HUES48 (cell line): ENCODE results near the gene IL1RAPL2.

Experiments
- H3K27ac ChIP-seq: one replicate; pipeline ENCODE4 v1.7.0; 2013; ENCODE audit warnings: low read depth, low read length, inconsistent platforms
- H3K27me3 ChIP-seq: 2 replicates; pipeline ENCODE4 v1.6.1; 2013; ENCODE audit warnings: mild to moderate bottlenecking, low read length; ENCODE audit not compliant: control insufficient read depth, insufficient read depth
- H3K36me3 ChIP-seq: 2 replicates; pipeline ENCODE4 v1.6.1; 2013; ENCODE audit warnings: low read length; ENCODE audit not compliant: control insufficient read depth, insufficient read depth
- H3K4me1 ChIP-seq: 2 replicates; pipeline ENCODE4 v1.6.1; 2013; ENCODE audit warnings: mild to moderate bottlenecking, low read length; ENCODE audit not compliant: control insufficient read depth, insufficient read depth
- H3K4me3 ChIP-seq: 2 replicates; pipeline ENCODE4 v1.5.1; 2013; ENCODE audit warnings: mild to moderate bottlenecking, low read depth, low read length
- H3K9ac ChIP-seq: 2 replicates; pipeline ENCODE4 v1.6.1; 2013; ENCODE audit warnings: mild to moderate bottlenecking, low read depth, low read length, moderate library complexity
- H3K9me3 ChIP-seq: 2 replicates; pipeline ENCODE4 v1.6.1; 2013; ENCODE audit warnings: low read length; ENCODE audit not compliant: control insufficient read depth, insufficient read depth

The IL1RAPL2 gene

DNA sequence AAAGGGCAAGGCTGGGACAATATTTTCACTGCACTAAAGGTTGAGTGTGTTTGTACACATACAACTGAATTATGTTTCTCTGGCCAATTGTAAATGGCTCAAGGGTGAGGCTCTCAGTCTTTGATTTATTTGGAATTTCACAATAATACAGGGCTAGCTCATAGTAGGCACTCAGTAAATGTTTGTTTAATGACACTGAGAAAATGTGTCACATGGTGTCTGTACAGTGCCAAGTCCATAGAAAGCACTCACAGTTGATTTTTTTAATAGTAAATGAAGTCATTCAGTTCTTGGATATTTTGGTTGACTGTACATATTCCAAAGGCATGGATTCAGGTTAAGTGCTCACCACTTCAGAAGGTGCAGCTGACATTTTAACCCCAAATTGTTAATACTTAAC, 176.4 kb downstream of the IL1RAPL2 start:
- no peak overlapping the region for H3K27ac ChIP-seq
- H3K4me1 ChIP-seq = peaks cover 18% of the 10 kb centered on the region
- no peak overlapping the region for H3K9ac ChIP-seq
- H3K27me3 ChIP-seq = no peaks in the 10 kb centered on the region; the same call in 1 of the 2 replicates
- H3K36me3 ChIP-seq = no peaks in the 10 kb centered on the region
- no peaks in the 10 kb centered on the region for H3K9me3 ChIP-seq
- no peak overlapping the region for H3K4me3 ChIP-seq

DNA sequence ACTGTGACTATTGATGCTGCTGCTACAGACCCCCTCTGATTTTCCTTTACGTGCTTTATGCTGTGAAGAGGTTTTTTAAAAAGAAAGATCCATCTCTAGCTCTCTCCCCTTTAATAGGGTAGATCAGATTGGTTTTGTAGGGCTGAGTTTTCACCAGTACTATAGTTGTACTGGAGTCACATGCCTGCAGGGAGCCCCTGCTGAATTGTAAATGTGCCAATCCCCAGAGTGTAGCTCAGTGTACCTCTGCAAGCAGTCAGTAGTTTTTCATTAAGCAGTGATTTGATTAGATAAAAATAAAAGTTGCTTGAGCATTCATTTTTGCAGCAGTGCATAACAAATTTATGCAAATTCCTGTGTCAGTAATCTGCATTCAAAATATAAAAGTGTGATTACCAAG, 179.2 kb downstream of the IL1RAPL2 start:
- Histone ChIP-seq H3K36me3 (no peaks in the 10 kb centered on the region), H3K9ac (no peak overlapping the region), H3K4me3 (no peak overlapping the region), H3K4me1 (peaks cover 18% of the 10 kb centered on the region), H3K9me3 (no peaks in the 10 kb centered on the region), H3K27me3 (no peaks in the 10 kb centered on the region; the same call in 1 of the 2 replicates), H3K27ac (no peak overlapping the region)

DNA sequence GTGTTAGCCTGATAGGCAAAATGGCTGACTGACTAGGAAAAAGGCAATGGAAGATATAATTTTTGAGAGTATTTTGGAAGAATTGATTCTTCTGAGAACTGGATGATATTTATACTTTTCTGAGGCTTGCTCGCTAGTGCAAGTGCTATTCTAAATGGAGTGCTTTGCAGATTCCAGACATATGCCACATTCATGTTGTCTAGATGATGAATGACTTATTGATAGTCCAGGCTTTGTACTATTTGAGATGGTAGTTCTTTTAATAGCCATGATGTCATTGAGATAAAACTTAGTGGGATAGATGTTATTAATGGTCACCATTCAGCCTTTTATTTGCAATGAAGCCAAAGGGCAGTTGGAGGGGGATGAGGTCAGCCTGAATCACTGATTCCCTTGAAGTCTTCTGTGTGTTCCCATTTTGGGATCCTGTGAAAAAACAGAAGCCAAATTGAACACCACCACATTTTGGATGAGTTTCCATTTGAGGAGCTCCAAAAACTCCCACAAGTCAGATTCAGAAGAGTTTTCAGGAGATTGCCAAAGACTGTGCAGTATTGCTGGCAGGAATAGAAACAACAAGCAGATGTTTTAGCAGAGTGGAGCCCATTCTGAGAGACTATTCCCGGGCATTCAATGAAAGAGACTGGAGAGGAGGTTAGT, 184.1 kb downstream of the IL1RAPL2 start:
- Histone ChIP-seq H3K36me3 (no peaks in the 10 kb centered on the region), H3K27ac (no peak overlapping the region), H3K4me1 (peaks cover 7% of the 10 kb centered on the region), H3K27me3 (no peaks in the 10 kb centered on the region), H3K9ac (no peak overlapping the region), H3K9me3 (no peaks in the 10 kb centered on the region), H3K4me3 (no peak overlapping the region)

DNA sequence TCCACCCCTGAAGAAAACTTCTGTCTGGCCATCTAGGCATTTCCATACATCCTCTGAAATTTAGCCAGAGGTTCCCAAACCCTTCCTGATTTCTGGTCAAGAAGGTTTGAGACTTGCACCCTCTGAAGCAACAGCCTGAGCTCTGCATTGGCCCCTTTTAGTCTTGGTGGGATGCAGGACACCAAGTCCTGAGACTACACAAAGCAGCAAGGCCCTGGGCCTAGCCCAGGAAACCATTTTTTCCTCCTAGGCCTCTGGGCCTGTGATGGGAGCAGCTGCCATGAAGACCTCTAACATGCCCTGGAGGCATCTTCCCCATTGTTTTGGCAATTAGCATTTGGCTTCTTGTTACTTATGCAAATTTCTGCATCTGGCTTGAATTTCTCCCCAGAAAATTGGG, 196.6 kb downstream of the IL1RAPL2 start:
- Histone ChIP-seq H3K36me3 (no peaks in the 10 kb centered on the region), H3K4me3 (no peak overlapping the region)

DNA sequence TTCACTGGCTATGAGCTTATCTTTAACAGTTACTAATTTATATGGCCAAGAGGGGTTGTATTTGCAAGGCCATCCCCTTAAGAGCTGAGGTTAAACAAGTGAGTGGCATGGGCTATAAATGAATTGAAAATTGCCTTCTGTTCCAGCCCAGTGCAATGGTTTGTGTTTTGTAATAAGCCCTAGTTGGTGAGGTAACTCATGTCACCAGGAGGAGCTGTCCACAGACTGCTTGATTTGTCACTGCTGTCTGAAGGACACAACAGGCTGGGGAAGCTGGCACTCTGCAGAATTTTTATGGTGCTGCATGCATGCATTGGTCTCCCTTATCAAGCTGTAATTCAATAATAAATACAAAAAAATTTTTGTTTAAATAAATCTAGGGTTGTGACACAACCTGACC, 223.8 kb downstream of the IL1RAPL2 start:
- Histone ChIP-seq H3K4me3 (no peak overlapping the region), H3K9me3 (no peaks in the 10 kb centered on the region), H3K4me1 (no peaks in the 10 kb centered on the region), H3K27me3 (peaks cover 4% of the 10 kb centered on the region; the same call in 1 of the 2 replicates), H3K9ac (no peak overlapping the region), H3K27ac (no peak overlapping the region), H3K36me3 (no peaks in the 10 kb centered on the region)

More for the DNA sequence above, 196.6 kb downstream of the IL1RAPL2 start:
- Histone ChIP-seq H3K9me3 (peaks cover 27% of the 10 kb centered on the region), H3K27me3 (no peaks in the 10 kb centered on the region), H3K27ac (no peak overlapping the region), H3K9ac (no peak overlapping the region), H3K4me1 (no peaks in the 10 kb centered on the region)

DNA sequence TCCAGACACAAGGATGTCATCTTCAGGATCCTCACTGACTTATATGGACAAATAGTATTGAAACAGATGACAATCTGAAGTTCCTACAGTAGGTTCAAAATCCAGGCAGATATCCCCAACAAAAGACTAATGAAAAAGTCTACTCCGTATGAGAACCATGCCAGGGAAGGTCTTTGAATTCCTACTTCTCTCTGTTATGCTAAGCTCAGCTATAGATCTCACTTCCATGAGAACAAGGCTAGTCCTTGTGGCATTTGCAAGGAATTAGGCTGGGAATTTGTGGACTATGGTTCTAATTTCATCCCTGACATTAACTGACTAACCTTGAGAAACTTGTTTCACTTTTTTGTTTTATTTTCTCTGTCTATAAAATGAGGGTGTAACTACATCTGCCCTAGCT, 229.8 kb downstream of the IL1RAPL2 start:
- no peak overlapping the region for H3K9ac ChIP-seq
- H3K27ac ChIP-seq = peak overlapping the region; percentile 11
- no peaks in the 10 kb centered on the region for H3K36me3 ChIP-seq
- no peak overlapping the region for H3K4me3 ChIP-seq
- no peaks in the 10 kb centered on the region for H3K27me3 ChIP-seq
- H3K9me3 ChIP-seq = no peaks in the 10 kb centered on the region
- H3K4me1 ChIP-seq = peaks cover 23% of the 10 kb centered on the region

DNA sequence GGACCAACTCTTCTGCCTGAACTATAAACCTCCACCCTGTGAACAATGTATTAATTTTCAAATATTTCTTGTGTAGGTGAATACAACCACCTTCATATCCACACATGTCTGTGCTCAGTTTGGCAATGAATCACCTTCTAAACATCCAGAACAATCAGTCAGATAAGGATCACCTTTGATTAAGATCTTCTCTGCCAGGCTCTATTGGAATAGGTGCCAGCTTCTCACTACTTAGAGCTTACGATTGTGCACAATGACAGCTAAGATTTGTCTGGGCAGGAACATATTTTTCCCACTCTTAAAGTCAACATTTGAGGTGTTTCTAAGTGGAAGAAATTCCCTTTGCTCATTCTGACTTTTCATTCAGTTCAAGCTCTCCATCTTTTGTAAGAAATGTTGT, 237.2 kb downstream of the IL1RAPL2 start:
- Histone ChIP-seq H3K27ac (no peak overlapping the region), H3K27me3 (peaks cover 9% of the 10 kb centered on the region; the same call in 1 of the 2 replicates), H3K9me3 (no peaks in the 10 kb centered on the region), H3K36me3 (no peaks in the 10 kb centered on the region), H3K4me3 (no peak overlapping the region), H3K4me1 (0 out of 2 replicates have a peak, but pooled peaks cover 5% of the 10 kb centered on the region), H3K9ac (no peak overlapping the region)

DNA sequence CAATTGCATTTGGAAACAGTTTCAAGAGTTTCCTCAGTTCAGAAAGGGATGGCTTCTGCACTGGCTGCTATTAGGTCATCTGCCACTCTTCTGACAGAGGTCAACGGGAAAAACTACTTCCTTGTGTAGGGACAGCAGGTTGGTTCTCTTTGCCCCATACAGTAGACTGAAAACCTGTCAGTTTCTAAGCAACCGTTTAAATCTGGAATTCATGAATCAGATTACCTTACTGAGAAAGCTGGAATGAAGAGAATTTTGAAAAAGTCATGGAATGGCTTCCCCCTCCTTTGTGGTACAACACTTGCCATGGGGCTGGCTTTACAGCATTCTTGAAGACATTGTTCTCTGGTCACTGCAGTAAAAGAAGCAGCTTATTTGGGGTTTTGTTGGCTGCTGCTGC, 240.3 kb downstream of the IL1RAPL2 start:
- no peaks in the 10 kb centered on the region for H3K9me3 ChIP-seq
- H3K9ac ChIP-seq = no peak overlapping the region
- no peak overlapping the region for H3K4me3 ChIP-seq
- H3K27me3 ChIP-seq = peaks cover 9% of the 10 kb centered on the region; the same call in 1 of the 2 replicates
- no peaks in the 10 kb centered on the region for H3K36me3 ChIP-seq
- H3K4me1 ChIP-seq = peaks cover 12% of the 10 kb centered on the region
- H3K27ac ChIP-seq = no peak overlapping the region

DNA sequence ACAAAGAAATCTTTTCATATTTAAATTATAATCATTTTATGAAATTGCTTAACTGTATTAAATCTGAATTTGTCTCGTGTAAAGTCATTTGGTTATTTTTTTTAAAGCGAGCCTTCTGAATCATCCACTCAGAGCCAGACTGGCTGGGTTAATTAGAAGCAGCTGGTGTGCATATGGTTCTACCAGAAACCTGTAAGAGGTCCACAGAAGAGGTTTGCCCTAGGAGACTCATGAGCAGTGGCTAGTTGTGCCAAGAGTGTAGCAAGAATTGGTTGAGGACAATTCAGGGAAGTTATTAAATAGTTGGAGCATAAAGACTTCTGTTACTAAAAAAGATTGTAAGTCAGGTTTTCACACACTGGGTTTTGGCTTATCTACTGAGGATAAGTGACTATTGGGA, 267.4 kb downstream of the IL1RAPL2 start:
- Histone ChIP-seq H3K27me3 (no peaks in the 10 kb centered on the region), H3K9ac (no peak overlapping the region), H3K27ac (no peak overlapping the region), H3K36me3 (no peaks in the 10 kb centered on the region), H3K4me3 (no peak overlapping the region), H3K9me3 (no peaks in the 10 kb centered on the region; the same call in 1 of the 2 replicates), H3K4me1 (peaks cover 13% of the 10 kb centered on the region; the same call in 1 of the 2 replicates)

DNA sequence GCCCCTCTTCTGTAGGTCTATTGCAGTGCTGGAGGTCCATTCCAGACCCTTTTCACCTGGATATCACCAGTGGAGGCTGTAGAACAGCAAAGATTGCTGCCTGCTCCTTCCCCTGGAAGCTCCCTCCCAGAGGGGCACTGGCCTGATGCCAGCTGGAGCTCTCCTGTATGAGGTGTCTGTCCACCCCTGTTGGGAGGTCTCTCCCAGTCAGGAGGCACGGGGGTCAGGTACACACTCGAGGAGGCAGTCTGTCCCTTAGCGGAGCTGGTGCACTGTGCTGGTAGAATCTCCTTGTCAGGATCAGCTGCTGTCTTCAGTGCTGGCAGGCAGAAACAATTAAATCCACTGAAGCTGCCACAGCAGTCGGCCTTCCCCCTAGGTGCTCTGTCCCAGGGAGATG, 276.6 kb downstream of the IL1RAPL2 start:
- H3K4me1 ChIP-seq = no peaks in the 10 kb centered on the region
- H3K27ac ChIP-seq = no peak overlapping the region

DNA sequence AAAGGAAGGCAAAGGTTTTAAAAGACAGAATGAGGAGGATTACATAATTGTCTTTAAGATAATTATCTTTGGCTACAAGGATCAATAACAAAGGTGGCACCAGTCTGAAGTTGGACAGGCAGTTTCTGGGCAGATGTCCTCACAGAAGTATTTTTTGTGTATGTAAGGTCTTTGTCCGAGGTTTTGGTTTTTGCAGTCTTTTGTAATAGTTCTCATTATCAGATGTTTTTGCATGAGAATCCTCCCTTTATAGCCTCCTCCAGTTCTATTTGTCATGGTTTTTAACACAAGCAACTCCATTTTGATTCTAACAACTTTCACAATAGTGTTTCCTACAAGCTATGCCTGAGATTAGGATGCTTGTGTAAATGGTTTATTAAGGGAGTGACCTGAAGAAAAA, 286.2 kb downstream of the IL1RAPL2 start:
- Histone ChIP-seq H3K9ac (no peak overlapping the region), H3K9me3 (no peaks in the 10 kb centered on the region), H3K27ac (peak overlapping the region; percentile 31), H3K4me3 (no peak overlapping the region), H3K36me3 (no peaks in the 10 kb centered on the region), H3K4me1 (peaks cover 25% of the 10 kb centered on the region), H3K27me3 (no peaks in the 10 kb centered on the region)

More for the DNA sequence above, 276.6 kb downstream of the IL1RAPL2 start:
- Histone ChIP-seq H3K4me3 (no peak overlapping the region), H3K36me3 (no peaks in the 10 kb centered on the region), H3K27me3 (no peaks in the 10 kb centered on the region), H3K9ac (no peak overlapping the region), H3K9me3 (no peaks in the 10 kb centered on the region)
